Astrocyte (in vitro differentiated cells and primary cell): ENCODE data around the gene TRDN. TPM values are rescaled to one million over a fixed set of nuclear protein-coding genes. Genes with fewer than 3 reads are reported as not detected.

Experiments
- DNase-seq: peaks from one replicate; pipeline ENCODE4 v3.0.0-alpha.2; 2010; ENCODE audit warnings: low read depth
- FAIRE-seq: peaks from 2 replicates; lab custom pipeline; 2011; peaks lifted over from hg19 to GRCh38; lab: Jason Lieb, UNC
- H2AFZ ChIP-seq: 2 replicates; pipeline ENCODE4 v1.6.0; 2012; ENCODE audit warnings: low read depth, low read length, inconsistent platforms
- H3K27ac ChIP-seq: 2 replicates; pipeline ENCODE4 v1.5.1; 2011; ENCODE audit warnings: low read depth, low read length, inconsistent platforms
- H3K27me3 ChIP-seq: 2 replicates; pipeline ENCODE4 v1.6.0; 2011; ENCODE audit warnings: low read length, inconsistent platforms; ENCODE audit not compliant: insufficient read depth
- H3K36me3 ChIP-seq: 2 replicates; pipeline ENCODE4 v1.5.1; 2011; ENCODE audit warnings: low read length, inconsistent platforms; ENCODE audit not compliant: insufficient read depth
- H3K4me1 ChIP-seq: 2 replicates; pipeline ENCODE4 v1.5.1; 2011; ENCODE audit warnings: low read length, inconsistent platforms; ENCODE audit not compliant: insufficient read depth
- H3K4me2 ChIP-seq: 2 replicates; pipeline ENCODE4 v1.6.0; 2012; ENCODE audit warnings: low read length, inconsistent platforms
- H3K4me3 ChIP-seq: 2 replicates; pipeline ENCODE4 v1.5.1; 2011; ENCODE audit warnings: low read depth, mild to moderate bottlenecking, low read length, inconsistent platforms; ENCODE audit not compliant: insufficient read depth
- H3K79me2 ChIP-seq: 2 replicates; pipeline ENCODE4 v1.6.0; 2012; ENCODE audit warnings: mild to moderate bottlenecking, low read length, inconsistent platforms; ENCODE audit not compliant: insufficient read depth
- H3K9ac ChIP-seq: 2 replicates; pipeline ENCODE4 v1.6.0; 2012; ENCODE audit warnings: mild to moderate bottlenecking, low read length, inconsistent platforms
- H3K9me3 ChIP-seq: 2 replicates; pipeline ENCODE4 v1.5.1; 2012; ENCODE audit warnings: low read depth, mild to moderate bottlenecking, low read length, inconsistent platforms; ENCODE audit not compliant: insufficient read depth
- H4K20me1 ChIP-seq: 2 replicates; pipeline ENCODE4 v1.6.0; 2012; ENCODE audit warnings: low read length, inconsistent platforms; ENCODE audit not compliant: insufficient read depth
- H3K27ac Mint-ChIP-seq: one replicate; pipeline ENCODE4 v1.8.0; 2021; ENCODE audit warnings: mild to moderate bottlenecking, mixed read lengths; ENCODE audit not compliant: unreplicated experiment
- H3K27me3 Mint-ChIP-seq: one replicate; pipeline ENCODE4 v1.8.0; 2021; ENCODE audit warnings: low read depth, mixed read lengths; ENCODE audit not compliant: unreplicated experiment
- H3K36me3 Mint-ChIP-seq: one replicate; pipeline ENCODE4 v1.8.0; 2021; ENCODE audit warnings: low read depth, mixed read lengths; ENCODE audit not compliant: unreplicated experiment
- H3K4me1 Mint-ChIP-seq: one replicate; pipeline ENCODE4 v1.8.0; 2021; ENCODE audit warnings: low read depth, mixed read lengths; ENCODE audit not compliant: unreplicated experiment
- H3K4me3 Mint-ChIP-seq: one replicate; pipeline ENCODE4 v1.8.0; 2021; ENCODE audit warnings: mild to moderate bottlenecking, moderate library complexity, mixed read lengths; ENCODE audit not compliant: unreplicated experiment
- H3K9me3 Mint-ChIP-seq: one replicate; pipeline ENCODE4 v1.8.0; 2021; ENCODE audit warnings: mild to moderate bottlenecking, mixed read lengths; ENCODE audit not compliant: unreplicated experiment
- EZH2 ChIP-seq: IDR thresholded peaks from 2 replicates; pipeline ENCODE4 v1.6.1; 2012; ENCODE audit warnings: mild to moderate bottlenecking, low read length, inconsistent platforms; ENCODE audit not compliant: insufficient read depth
- total RNA-seq: library from RNA; stranded (reverse); gene quantifications from 2 replicates; pipeline ENCODE4 v1.2.1, GENCODE V29; 2021
- TF ChIP-seq, protein P1 (sequence below): IDR thresholded peaks from 2 replicates; pipeline ENCODE4 v1.5.1; 2011; ENCODE audit warnings: low read depth, mild to moderate bottlenecking, inconsistent platforms, low read length, moderate library complexity; ENCODE audit not compliant: insufficient read depth

TRDN gene
- total RNA-seq, 1 donor from 2014 or later: not detected

- peaks cover 4% of the 10 kb centered on the region for H3K9me3 Mint-ChIP-seq
- H2AFZ ChIP-seq: no peak overlapping the region
- no peak overlapping the region for H3K4me2 ChIP-seq
- TF ChIP-seq, protein P1, sequence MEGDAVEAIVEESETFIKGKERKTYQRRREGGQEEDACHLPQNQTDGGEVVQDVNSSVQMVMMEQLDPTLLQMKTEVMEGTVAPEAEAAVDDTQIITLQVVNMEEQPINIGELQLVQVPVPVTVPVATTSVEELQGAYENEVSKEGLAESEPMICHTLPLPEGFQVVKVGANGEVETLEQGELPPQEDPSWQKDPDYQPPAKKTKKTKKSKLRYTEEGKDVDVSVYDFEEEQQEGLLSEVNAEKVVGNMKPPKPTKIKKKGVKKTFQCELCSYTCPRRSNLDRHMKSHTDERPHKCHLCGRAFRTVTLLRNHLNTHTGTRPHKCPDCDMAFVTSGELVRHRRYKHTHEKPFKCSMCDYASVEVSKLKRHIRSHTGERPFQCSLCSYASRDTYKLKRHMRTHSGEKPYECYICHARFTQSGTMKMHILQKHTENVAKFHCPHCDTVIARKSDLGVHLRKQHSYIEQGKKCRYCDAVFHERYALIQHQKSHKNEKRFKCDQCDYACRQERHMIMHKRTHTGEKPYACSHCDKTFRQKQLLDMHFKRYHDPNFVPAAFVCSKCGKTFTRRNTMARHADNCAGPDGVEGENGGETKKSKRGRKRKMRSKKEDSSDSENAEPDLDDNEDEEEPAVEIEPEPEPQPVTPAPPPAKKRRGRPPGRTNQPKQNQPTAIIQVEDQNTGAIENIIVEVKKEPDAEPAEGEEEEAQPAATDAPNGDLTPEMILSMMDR: no peak
- TF ChIP-seq EZH2: no peak
- no peaks in the 10 kb centered on the region for H4K20me1 ChIP-seq
- peaks cover 12% of the 10 kb centered on the region for H3K4me1 Mint-ChIP-seq
- no peak overlapping the region for H3K4me3 Mint-ChIP-seq
- H3K36me3 Mint-ChIP-seq: no peaks in the 10 kb centered on the region
- no peaks in the 10 kb centered on the region for H3K36me3 ChIP-seq
- no peaks in the 10 kb centered on the region for H3K27me3 ChIP-seq
- no peaks in the 10 kb centered on the region for H3K27me3 Mint-ChIP-seq
- H3K4me1 ChIP-seq: no peaks in the 10 kb centered on the region
- no peak overlapping the region for H3K27ac Mint-ChIP-seq
- H3K27ac ChIP-seq: no peak overlapping the region
- no peaks in the 10 kb centered on the region for H3K79me2 ChIP-seq
- no peak for FAIRE-seq
- peak; percentile 5 for DNase-seq
- H3K9me3 ChIP-seq: no peaks in the 10 kb centered on the region
- H3K9ac ChIP-seq: no peak overlapping the region
- no peak overlapping the region for H3K4me3 ChIP-seq
Measured at GRCh38 chr6:123527406-123527805, 109.3 kb downstream of the TRDN start.

- no peaks in the 10 kb centered on the region for H3K4me1 ChIP-seq
- H2AFZ ChIP-seq: no peak overlapping the region
- no peaks in the 10 kb centered on the region for H3K79me2 ChIP-seq
- no peak overlapping the region for H3K4me3 ChIP-seq
- H3K27me3 Mint-ChIP-seq: no peaks in the 10 kb centered on the region
- H3K36me3 ChIP-seq: no peaks in the 10 kb centered on the region
- peaks cover 12% of the 10 kb centered on the region for H3K4me1 Mint-ChIP-seq
- DNase-seq (no peak), FAIRE-seq (no peak)
- H3K9me3 Mint-ChIP-seq: peaks cover 4% of the 10 kb centered on the region
- H3K27ac ChIP-seq: no peak overlapping the region
- H3K9ac ChIP-seq: no peak overlapping the region
- H4K20me1 ChIP-seq: no peaks in the 10 kb centered on the region
- TF ChIP-seq EZH2: no peak
- TF ChIP-seq, protein P1: no peak
- no peak overlapping the region for H3K4me3 Mint-ChIP-seq
- no peaks in the 10 kb centered on the region for H3K36me3 Mint-ChIP-seq
- no peaks in the 10 kb centered on the region for H3K27me3 ChIP-seq
- H3K27ac Mint-ChIP-seq: no peak overlapping the region
- H3K9me3 ChIP-seq: no peaks in the 10 kb centered on the region
- H3K4me2 ChIP-seq: no peak overlapping the region
Measured at GRCh38 chr6:123526128-123526527, 110.6 kb downstream of the TRDN start.

DNA sequence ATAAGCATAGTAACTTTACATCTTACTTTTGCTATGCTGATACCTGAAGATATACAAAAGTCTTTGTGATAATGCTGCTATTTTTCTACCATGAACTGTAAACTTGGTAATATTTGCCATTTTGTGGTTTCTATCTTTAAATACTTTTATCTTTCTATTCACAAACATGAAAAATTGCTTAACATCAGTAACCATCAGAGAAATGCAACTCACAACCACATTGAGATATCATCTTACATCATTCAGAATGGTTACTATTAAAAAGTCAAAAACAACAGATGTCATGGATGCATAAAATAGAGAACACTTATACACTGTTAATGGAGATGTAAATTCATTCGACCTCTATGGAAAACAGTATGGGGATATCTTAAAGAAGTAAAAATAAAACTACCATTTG lies 112.0 kb downstream of the TRDN start:
- Histone ChIP-seq H2AFZ (no peak overlapping the region), H3K27ac (no peak overlapping the region), H3K79me2 (no peaks in the 10 kb centered on the region), H3K36me3 (no peaks in the 10 kb centered on the region), H3K4me1 (no peaks in the 10 kb centered on the region), H3K9ac (no peak overlapping the region), H3K9me3 (no peaks in the 10 kb centered on the region), H3K4me2 (no peak overlapping the region), H3K27me3 (no peaks in the 10 kb centered on the region), H4K20me1 (no peaks in the 10 kb centered on the region), H3K4me3 (no peak overlapping the region)
- Mint-ChIP-seq H3K36me3 (no peaks in the 10 kb centered on the region), H3K4me1 (peaks cover 12% of the 10 kb centered on the region), H3K4me3 (no peak overlapping the region), H3K9me3 (peaks cover 4% of the 10 kb centered on the region), H3K27ac (no peak overlapping the region), H3K27me3 (no peaks in the 10 kb centered on the region)
- DNase-seq (no peak), FAIRE-seq (no peak)
- no peak for TF ChIP-seq EZH2
- TF ChIP-seq, protein P1: no peak
